ENCODE measurements around the gene RREB1.

- TF ChIP-seq CTCF (IDR thresholded peaks at IDR 0.05 in 8 of 11, conservative IDR thresholded peaks at IDR 0.05 in 3 of 11), result no peak
- no peak for TF ChIP-seq POLR2A (IDR thresholded peaks at IDR 0.05)
Observed at GRCh38 chr6:7100753-7101081, 7.0 kb upstream of the RREB1 start.
